ENCODE measurements around the gene ITPKC. TPM values are rescaled to one million over a fixed set of nuclear protein-coding genes. Genes with fewer than 3 reads are reported as not detected.
A peak's percentile ranks its signal among the peaks of the same experiment; 100 is the strongest.
"Not testable (repeated sequence)": the region's sequence is repeated elsewhere in the genome, so short reads cannot be mapped to it uniquely, and the experiment has no call there.

ITPKC gene
- total RNA-seq, 2 experiments from 2014 or later: 4.6 to 5.6 TPM

DNA sequence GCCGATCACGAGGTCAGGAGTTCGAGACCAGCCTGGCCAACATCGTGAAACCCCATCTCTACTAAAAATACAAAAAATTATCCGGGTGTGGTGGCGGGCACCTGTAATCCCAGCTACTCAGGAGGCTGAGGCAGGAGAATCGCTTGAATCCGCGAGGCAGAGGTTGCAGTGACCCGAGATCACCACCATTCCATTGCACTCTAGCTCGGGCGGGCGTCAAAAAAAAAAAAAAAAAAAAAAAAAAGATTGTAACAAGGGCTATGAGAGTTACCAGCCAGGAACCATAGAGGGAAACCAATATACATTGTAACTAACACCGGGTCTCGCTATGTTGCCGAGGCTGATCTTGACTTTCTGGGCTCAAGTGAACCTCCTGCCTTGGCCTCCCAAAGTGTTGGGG lies 15.4 kb downstream of the ITPKC start:
- H3K4me1 Mint-ChIP-seq; DNase-seq; H3K27ac Mint-ChIP-seq; ATAC-seq; H3K27me3 Mint-ChIP-seq; intact Hi-C loops (cut with DNase I, micrococcal nuclease); H3K4me3 Mint-ChIP-seq; POLR2A ChIA-PET; H3K9me3 Mint-ChIP-seq (ENCODE audit: low read depth): not testable (repeated sequence)
- CTCF ChIA-PET: interaction anchor here (1.2 to 1.5 kb wide), 2 partner anchors 11 to 88 kb away, joined by 3 read pairs; no protein-coding TSS in a partner anchor
- peaks cover 29% of the 10 kb centered on the region for H3K36me3 Mint-ChIP-seq (ENCODE audit: low read depth)

- Mint-ChIP-seq H3K36me3 (ENCODE audit: low read depth) (peaks cover 30% of the 10 kb centered on the region), H3K27ac (no peak overlapping the region), H3K27me3 (no peaks in the 10 kb centered on the region), H3K4me3 (no peak overlapping the region), H3K4me1 (no peaks in the 10 kb centered on the region), H3K9me3 (ENCODE audit: low read depth) (no peaks in the 10 kb centered on the region)
- ChIA-PET CTCF (interaction anchor here (0.7 to 1.5 kb wide), 3 partner anchors 12 to 909 kb away, joined by 3 to 4 read pairs (median 3); no protein-coding TSS in a partner anchor), POLR2A (no interaction called here)
- no peak for DNase-seq
- ATAC-seq: no peak
- intact Hi-C loops (cut with DNase I, micrococcal nuclease): no loop called here
Measured at GRCh38 chr19:40733149-40733548, 16.2 kb downstream of the ITPKC start.

GRCh38 chr19:40735013-40735771 lies 18.3 kb downstream of the ITPKC start:
- intact Hi-C loops (cut with DNase I, micrococcal nuclease): no loop called here
- H3K4me1 Mint-ChIP-seq: no peaks in the 10 kb centered on the region
- no peaks in the 10 kb centered on the region for H3K27me3 Mint-ChIP-seq
- ATAC-seq (no peak), DNase-seq (no peak)
- ChIA-PET POLR2A (no interaction called here), CTCF (interaction anchor here (0.8 to 1.3 kb wide), 2 partner anchors 13 to 15 kb away, joined by 3 to 4 read pairs; partner anchors contain the start of gene ACTMAP)
- H3K9me3 Mint-ChIP-seq (ENCODE audit: low read depth): no peaks in the 10 kb centered on the region
- H3K36me3 Mint-ChIP-seq (ENCODE audit: low read depth): peaks cover 32% of the 10 kb centered on the region
- no peak overlapping the region for H3K4me3 Mint-ChIP-seq
- no peak overlapping the region for H3K27ac Mint-ChIP-seq

DNA sequence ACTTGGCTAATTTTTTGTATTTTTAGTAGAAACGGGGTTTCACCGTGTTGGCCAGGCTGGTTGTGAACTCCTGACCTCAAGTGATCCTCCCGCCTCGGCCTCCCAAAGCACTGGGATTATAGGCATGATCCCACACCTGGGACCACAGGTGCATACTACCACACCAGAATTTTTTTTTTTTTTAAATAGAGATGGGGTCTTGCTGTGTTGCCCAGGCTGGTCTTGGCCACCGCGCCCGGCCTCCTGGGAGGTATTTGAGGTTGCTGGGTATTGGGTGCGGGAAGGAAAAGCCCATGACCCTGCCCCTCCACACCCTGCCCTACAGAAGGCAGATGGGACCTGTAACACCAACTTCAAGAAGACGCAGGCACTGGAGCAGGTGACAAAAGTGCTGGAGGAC lies 19.7 kb downstream of the ITPKC start:
- H3K36me3 Mint-ChIP-seq (ENCODE audit: low read depth): peaks cover 24% of the 10 kb centered on the region
- intact Hi-C loops (cut with DNase I, micrococcal nuclease): no loop called here
- POLR2A ChIA-PET: no interaction called here

DNA sequence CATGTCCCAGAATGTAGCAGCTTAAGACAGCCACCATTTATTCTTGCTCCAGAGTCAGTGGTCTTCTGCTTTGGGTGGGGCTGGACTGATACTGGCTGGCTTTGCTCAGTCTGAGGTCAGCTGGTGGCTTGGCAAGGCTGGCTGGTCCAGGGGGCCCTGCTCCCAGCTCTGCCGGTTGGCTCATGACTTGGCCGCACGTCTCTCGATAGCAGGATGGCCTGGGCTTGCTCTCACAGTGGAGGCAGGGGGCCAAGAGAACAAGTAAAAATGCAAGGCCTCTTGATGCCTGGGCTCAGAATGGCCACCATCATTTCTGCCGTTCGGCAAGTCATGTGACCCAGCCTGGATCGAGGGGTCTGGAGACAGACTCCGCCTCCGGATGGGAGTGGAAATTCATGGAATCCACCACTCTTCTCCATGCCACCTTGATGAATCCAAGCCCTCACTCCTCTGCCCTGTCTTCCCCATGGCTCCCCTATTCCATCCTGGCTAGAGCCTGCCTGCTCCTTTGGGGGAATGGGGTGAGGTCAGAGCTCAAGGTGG lies 20.3 kb downstream of the ITPKC start:
- DNase-seq (no peak), ATAC-seq (no peak)
- H3K36me3 Mint-ChIP-seq (ENCODE audit: low read depth): peaks cover 24% of the 10 kb centered on the region
- intact Hi-C loops (cut with DNase I, micrococcal nuclease): no loop called here
- ChIA-PET POLR2A (no interaction called here), CTCF (interaction anchor here (0.6 kb wide), 1 partner anchor 122 kb away, joined by 3 read pairs; no protein-coding TSS in a partner anchor)
- H3K27me3 Mint-ChIP-seq: no peaks in the 10 kb centered on the region
- no peaks in the 10 kb centered on the region for H3K4me1 Mint-ChIP-seq
- no peak overlapping the region for H3K27ac Mint-ChIP-seq
- H3K4me3 Mint-ChIP-seq: no peak overlapping the region
- no peaks in the 10 kb centered on the region for H3K9me3 Mint-ChIP-seq (ENCODE audit: low read depth)

More for the DNA sequence above, 19.7 kb downstream of the ITPKC start:
- CTCF ChIA-PET: no interaction called here
- H3K4me3 Mint-ChIP-seq: no peak overlapping the region
- H3K4me1 Mint-ChIP-seq: no peaks in the 10 kb centered on the region
- no peaks in the 10 kb centered on the region for H3K27me3 Mint-ChIP-seq
- H3K9me3 Mint-ChIP-seq (ENCODE audit: low read depth): no peaks in the 10 kb centered on the region
- DNase-seq (no peak), ATAC-seq (no peak)
- H3K27ac Mint-ChIP-seq: no peak overlapping the region

GRCh38 chr19:40739030-40739839 lies 22.3 kb downstream of the ITPKC start:
- Mint-ChIP-seq H3K4me1 (no peaks in the 10 kb centered on the region), H3K27ac (no peak overlapping the region), H3K27me3 (no peaks in the 10 kb centered on the region), H3K36me3 (ENCODE audit: low read depth) (peaks cover 22% of the 10 kb centered on the region), H3K9me3 (ENCODE audit: low read depth) (no peaks in the 10 kb centered on the region), H3K4me3 (no peak overlapping the region)
- intact Hi-C loops (cut with DNase I, micrococcal nuclease): no loop called here
- no peak for DNase-seq
- CTCF ChIA-PET: interaction anchor here (1.2 kb wide), 1 partner anchor 80 kb away, joined by 4 read pairs; no protein-coding TSS in a partner anchor
- peak; percentile 72 for ATAC-seq
- POLR2A ChIA-PET: no interaction called here

DNA sequence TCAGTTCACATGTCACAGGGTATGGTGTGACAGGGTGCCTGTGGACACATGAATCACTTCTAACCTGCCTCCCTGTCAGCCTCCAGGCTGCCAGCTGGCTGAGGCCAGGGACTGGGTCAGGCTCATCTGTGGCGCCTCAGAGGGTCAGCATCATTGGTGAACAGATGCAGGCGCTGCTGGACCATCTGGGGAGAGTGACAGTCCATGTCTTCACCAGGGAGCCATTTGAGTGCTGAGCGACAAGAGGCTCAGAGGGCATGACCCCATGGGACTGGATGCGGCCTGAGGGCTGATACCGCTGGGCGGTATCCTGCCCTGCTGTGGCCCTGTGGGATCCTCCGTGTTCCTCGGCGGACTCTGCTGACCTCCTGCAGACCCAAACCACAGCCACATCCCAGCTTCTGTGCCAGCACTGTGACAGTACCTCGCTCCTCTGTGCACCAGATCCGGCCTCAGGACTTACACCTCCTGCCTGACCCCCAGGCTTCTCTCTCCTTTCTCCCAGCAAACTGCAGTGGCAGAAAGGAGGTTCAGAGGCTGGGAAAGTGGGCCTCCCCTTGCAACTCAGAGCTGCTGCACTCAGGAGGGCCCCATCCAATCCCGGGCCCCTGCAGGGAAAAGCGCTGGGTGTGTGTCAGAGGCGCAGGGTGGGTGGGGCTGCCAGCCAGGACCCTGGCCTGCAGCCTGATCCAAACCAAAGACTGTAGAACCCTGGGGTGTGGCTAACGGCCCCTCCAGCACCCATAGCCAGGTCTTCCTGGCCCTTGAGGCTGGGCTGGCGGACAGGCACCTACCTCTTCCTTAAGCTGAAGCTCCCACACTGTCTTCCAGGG lies 23.2 kb downstream of the ITPKC start:
- Mint-ChIP-seq H3K4me1 (no peaks in the 10 kb centered on the region), H3K9me3 (ENCODE audit: low read depth) (no peaks in the 10 kb centered on the region), H3K27ac (no peak overlapping the region), H3K4me3 (no peak overlapping the region), H3K36me3 (ENCODE audit: low read depth) (peaks cover 17% of the 10 kb centered on the region), H3K27me3 (no peaks in the 10 kb centered on the region)
- intact Hi-C loops (cut with DNase I, micrococcal nuclease): no loop called here
- ChIA-PET POLR2A (interaction anchor here (0.6 kb wide), 1 partner anchor 9 kb away, joined by 3 read pairs; no protein-coding TSS in a partner anchor), CTCF (interaction anchor here (1.2 kb wide), 1 partner anchor 79 kb away, joined by 4 read pairs; no protein-coding TSS in a partner anchor)
- ATAC-seq (no peak), DNase-seq (no peak)

DNA sequence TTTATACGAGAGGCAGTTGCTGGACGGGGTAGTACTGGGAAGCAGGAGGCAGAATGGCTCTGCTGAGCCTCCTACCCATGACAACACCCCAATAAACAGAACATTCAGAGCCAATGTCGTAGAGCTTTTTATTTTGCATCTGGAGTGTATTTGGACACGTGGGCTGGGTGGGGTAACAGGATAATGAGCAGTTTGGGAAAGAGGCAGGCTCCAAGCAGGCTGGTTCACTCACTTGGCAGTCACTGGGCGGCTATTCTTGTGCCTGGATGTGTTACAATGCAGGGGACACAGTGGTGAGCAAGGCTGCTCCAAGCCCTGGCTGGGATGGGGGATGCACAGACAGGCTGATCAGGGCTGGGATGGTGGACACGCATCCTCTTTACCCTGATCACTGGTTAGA lies 23.8 kb downstream of the ITPKC start:
- no peaks in the 10 kb centered on the region for H3K9me3 Mint-ChIP-seq (ENCODE audit: low read depth)
- peak overlapping the region; percentile 37 for H3K27ac Mint-ChIP-seq
- CTCF ChIA-PET: interaction anchor here (0.6 to 1.2 kb wide), 2 partner anchors 33 to 78 kb away, joined by 4 read pairs; no protein-coding TSS in a partner anchor
- no peak for DNase-seq
- ATAC-seq: no peak
- H3K27me3 Mint-ChIP-seq: no peaks in the 10 kb centered on the region
- intact Hi-C loops (cut with DNase I, micrococcal nuclease): no loop called here
- H3K4me1 Mint-ChIP-seq: no peaks in the 10 kb centered on the region
- POLR2A ChIA-PET: interaction anchor here (0.6 kb wide), 1 partner anchor 9 kb away, joined by 3 read pairs; no protein-coding TSS in a partner anchor
- peaks cover 11% of the 10 kb centered on the region for H3K36me3 Mint-ChIP-seq (ENCODE audit: low read depth)
- no peak overlapping the region for H3K4me3 Mint-ChIP-seq

DNA sequence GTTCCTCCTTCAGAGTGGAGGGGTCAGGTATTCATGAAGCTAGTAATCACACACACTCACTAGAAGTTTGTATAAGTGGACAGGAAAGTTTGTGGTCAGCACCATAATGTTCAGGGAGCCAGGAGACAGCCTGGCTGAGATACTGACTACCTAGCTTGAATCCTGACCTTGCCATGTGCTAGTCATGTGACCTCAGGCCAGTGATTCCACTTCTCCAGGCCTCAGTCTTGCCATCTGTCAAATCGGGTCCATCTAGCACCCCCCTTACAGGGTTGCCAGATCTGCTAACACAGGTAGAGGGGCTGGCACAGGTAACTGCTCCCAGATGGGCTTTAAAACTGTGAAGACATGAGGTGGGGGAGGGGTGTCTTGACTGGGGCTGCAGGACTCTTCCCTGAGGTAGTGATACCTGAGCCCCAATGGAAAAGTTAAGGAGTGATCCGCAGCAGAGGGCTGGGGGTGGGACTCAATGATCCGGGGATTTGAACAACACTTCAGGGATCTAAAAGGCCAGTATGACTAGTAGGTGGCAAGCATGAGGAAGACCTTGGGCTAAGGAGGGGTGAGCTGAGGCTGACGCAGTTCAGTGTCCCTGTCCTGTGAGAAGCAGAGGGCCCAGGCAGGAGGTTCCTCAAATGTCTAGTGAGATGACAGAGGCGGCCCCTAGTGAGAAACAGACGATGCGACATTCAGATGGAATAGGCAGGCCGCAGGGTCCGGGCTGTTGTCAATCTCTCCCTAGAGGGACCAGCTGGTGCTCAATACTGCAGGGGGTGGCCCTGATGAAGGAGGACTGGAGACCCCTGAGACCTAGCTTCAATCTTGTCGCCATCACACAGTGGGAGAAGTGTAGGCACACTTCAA lies 24.8 kb downstream of the ITPKC start:
- H3K36me3 Mint-ChIP-seq (ENCODE audit: low read depth): peaks cover 10% of the 10 kb centered on the region
- no peaks in the 10 kb centered on the region for H3K9me3 Mint-ChIP-seq (ENCODE audit: low read depth)
- no peaks in the 10 kb centered on the region for H3K4me1 Mint-ChIP-seq
- POLR2A ChIA-PET: no interaction called here
- H3K27me3 Mint-ChIP-seq: no peaks in the 10 kb centered on the region
- no peak overlapping the region for H3K4me3 Mint-ChIP-seq
- intact Hi-C loops (cut with DNase I, micrococcal nuclease): no loop called here
- DNase-seq: no peak
- CTCF ChIA-PET: interaction anchor here (0.6 to 0.9 kb wide), 2 partner anchors 9 to 39 kb away, joined by 3 read pairs; partner anchors contain the start of genes ACTMAP and SNRPA
- no peak for ATAC-seq
- no peak overlapping the region for H3K27ac Mint-ChIP-seq

GRCh38 chr19:40742477-40742876 lies 25.6 kb downstream of the ITPKC start:
- no peaks in the 10 kb centered on the region for H3K27me3 Mint-ChIP-seq
- intact Hi-C loops (cut with DNase I, micrococcal nuclease): no loop called here
- H3K36me3 Mint-ChIP-seq (ENCODE audit: low read depth): peaks cover 6% of the 10 kb centered on the region
- H3K27ac Mint-ChIP-seq: no peak overlapping the region
- no peaks in the 10 kb centered on the region for H3K4me1 Mint-ChIP-seq
- no peaks in the 10 kb centered on the region for H3K9me3 Mint-ChIP-seq (ENCODE audit: low read depth)
- H3K4me3 Mint-ChIP-seq: no peak overlapping the region
- CTCF ChIA-PET: interaction anchor here (0.6 to 0.9 kb wide), 3 partner anchors 8 to 64 kb away, joined by 3 read pairs; partner anchors contain the start of genes ACTMAP and SNRPA
- POLR2A ChIA-PET: no interaction called here
- DNase-seq (no peak), ATAC-seq (no peak)

All from activated CD4-positive, alpha-beta T cell treated with anti-CD3 and anti-CD28 coated beads for 36 hours (primary cell).